K562 (cell line): Measurements from ENCODE around the gene PSMC4. TPM values are rescaled to one million over a fixed set of nuclear protein-coding genes. Genes with fewer than 3 reads are reported as not detected.

Experiments
- ARID2 ChIP-seq: fragments of 450-650 bp; IDR thresholded peaks from 2 replicates; pipeline ENCODE4 v1.6.1; 2017; ENCODE audit warnings: antibody characterized with exemption, mild to moderate bottlenecking
- BRD9 ChIP-seq: fragments of 450-650 bp; IDR thresholded peaks from 2 replicates; pipeline ENCODE4 v1.6.1; 2018; ENCODE audit warnings: low read depth; ENCODE audit not compliant: partially characterized antibody
- CCNT2 ChIP-seq: IDR thresholded peaks from 2 replicates; pipeline ENCODE4 v1.6.1; 2011; ENCODE audit warnings: borderline replicate concordance, low read depth, mild to moderate bottlenecking, moderate library complexity, mixed read lengths, low read length; ENCODE audit not compliant: insufficient read length; ENCODE audit errors: extremely low read depth
- CSDE1 ChIP-seq, 2 experiments: fragments of 450-650 bp; IDR thresholded peaks; 2 replicates each; pipeline ENCODE4 v1.6.1; 2016; ENCODE audit warnings: mild to moderate bottlenecking in 1 of 2
- DACH1 ChIP-seq: fragments of 450-650 bp; IDR thresholded peaks from 2 replicates; pipeline ENCODE4 v1.6.1; 2018; ENCODE audit not compliant: partially characterized antibody
- FUS ChIP-seq: fragments of 200-400 bp; formaldehyde crosslinking; optimal IDR thresholded peaks from 2 replicates; pipeline ENCODE3; 2017; ENCODE audit warnings: low read depth, low read length
- GABPB2 ChIP-seq: fragments of 250-450 bp; sonication (Bioruptor Pico); conservative IDR thresholded peaks from 2 replicates; pipeline ENCODE4 v1.5.1; 2021; ENCODE audit warnings: mild to moderate bottlenecking
- HMGXB4 ChIP-seq: sonication (generic); formaldehyde crosslinking; IDR thresholded peaks from 2 replicates; pipeline ENCODE4 v1.8.1; 2023; ENCODE audit warnings: mild to moderate bottlenecking, missing genetic modification reagents
- KLF10 ChIP-seq: fragments of 250-450 bp; sonication (Bioruptor Pico); IDR thresholded peaks from 2 replicates; pipeline ENCODE4 v1.6.1; 2021; ENCODE audit warnings: matching md5 sums
- MECOM ChIP-seq: fragments of 250-450 bp; sonication (Bioruptor Pico); IDR thresholded peaks from 2 replicates; pipeline ENCODE4 v1.8.0; 2022; ENCODE audit warnings: inconsistent platforms
- MXI1 ChIP-seq: IDR thresholded peaks from 2 replicates; pipeline ENCODE4 v1.6.1; 2011; ENCODE audit warnings: low read depth, mild to moderate bottlenecking, improper control_type of control experiment, low read length
- NELFE ChIP-seq: IDR thresholded peaks from 2 replicates; pipeline ENCODE4 v1.6.1; 2011; ENCODE audit warnings: mild to moderate bottlenecking; ENCODE audit not compliant: insufficient read depth, insufficient read length
- PHB2 ChIP-seq: fragments of 450-650 bp; IDR thresholded peaks from 2 replicates; pipeline ENCODE4 v1.6.1; 2017; ENCODE audit warnings: low read depth
- POLR3G ChIP-seq: IDR thresholded peaks from 2 replicates; pipeline ENCODE4 v1.6.1; 2011; ENCODE audit not compliant: insufficient read length, insufficient replicate concordance; ENCODE audit errors: extremely low read depth
- PRDM10 ChIP-seq: fragments of 450-650 bp; IDR thresholded peaks from 2 replicates; pipeline ENCODE4 v1.6.1; 2018; ENCODE audit not compliant: partially characterized antibody
- TAF9B ChIP-seq: fragments of 450-650 bp; IDR thresholded peaks from 2 replicates; pipeline ENCODE4 v1.6.1; 2018; ENCODE audit warnings: mild to moderate bottlenecking; ENCODE audit not compliant: partially characterized antibody
- ZNF263 ChIP-seq: sonication (generic); formaldehyde crosslinking; IDR thresholded peaks from 2 replicates; pipeline ENCODE4 v1.8.0; 2022; ENCODE audit warnings: mild to moderate bottlenecking, missing genetic modification reagents, borderline replicate concordance
- ZNF324 ChIP-seq: fragments of 250-450 bp; sonication (Bioruptor Pico); IDR thresholded peaks from 2 replicates; pipeline ENCODE4 v1.4.0; 2020; ENCODE audit warnings: mild to moderate bottlenecking
- ZNF583 ChIP-seq: fragments of 250-450 bp; sonication (Bioruptor Pico); IDR thresholded peaks from 2 replicates; pipeline ENCODE4 v1.4.0; 2020
- polyA plus RNA-seq, 8 experiments: library from polyadenylated mRNA; depleted of rRNA in 4 of 8; stranded (reverse) in 5 of 8; unstranded in 3 of 8; fragments of >200 nt; fragmentation: Nextera tagmentation in 2 of 8; fragmentation: Illumina TruSeq in 1 of 8; extraction: Ambion mirVana in 2 of 8; extraction: Trizol in 1 of 8; gene quantifications; 2 replicates each; pipeline versions ENCODE4 v1.2.1 to v1.2.3, GENCODE V29; 2011 to 2014; ENCODE audit warnings: inconsistent platforms in 1 of 8, missing spikeins in 1 of 8
- total RNA-seq, 7 experiments: library from RNA; depleted of rRNA in 6 of 7; stranded (reverse); fragments of >200 nt in 6 of 7; fragmentation: Illumina TruSeq in 2 of 7; extraction: Trizol in 2 of 7; gene quantifications; 2 replicates each; pipeline versions ENCODE4 v1.2.1 to v1.2.3, GENCODE V29; 2011 to 2021; ENCODE audit warnings: low replicate concordance in 1 of 7

The PSMC4 gene
- total and polyA plus RNA-seq, 9 of the 15 experiments (the other 6 are each of a cell fraction or from before 2014, with no cell fraction given): 45.9 to 475 (median 142) TPM

DNA sequence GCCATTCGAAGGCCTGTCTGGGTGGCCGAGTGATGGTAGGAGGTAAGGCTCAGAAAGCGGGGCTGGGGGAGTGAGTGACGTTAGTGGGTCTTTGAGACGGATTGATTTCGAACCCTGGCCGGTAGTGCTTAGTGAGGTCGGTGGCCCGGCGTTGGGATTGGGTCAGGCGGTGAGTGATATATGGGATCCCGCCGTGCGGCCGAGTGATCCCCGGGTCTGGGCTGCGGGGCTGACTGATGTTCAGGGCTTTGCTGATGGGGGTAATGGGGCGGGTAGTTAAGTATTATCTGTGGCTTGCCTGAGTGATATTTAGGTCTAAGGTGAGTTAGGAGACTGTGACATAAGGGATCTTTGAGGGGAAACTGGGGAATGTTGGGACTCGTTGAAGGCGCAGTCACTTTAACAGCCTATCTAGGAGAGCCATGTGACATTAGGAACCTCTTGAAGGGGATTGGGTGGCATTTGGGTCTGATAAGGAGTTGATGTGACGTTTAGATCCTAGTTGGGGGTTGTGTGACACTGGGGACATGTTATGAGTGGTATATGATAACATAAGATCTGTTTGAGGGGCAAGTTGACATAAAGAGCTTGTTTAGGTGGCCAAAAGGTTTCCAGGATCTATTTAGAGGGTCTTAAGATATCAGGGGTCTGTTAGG lies 543 bp downstream of the PSMC4 start (continued):
- no peak for TF ChIP-seq ZNF263
- no peak for TF ChIP-seq POLR3G
- TF ChIP-seq ZNF583 (CRISPR knock-in tag): no peak
- TF ChIP-seq HMGXB4: no peak
- TF ChIP-seq MECOM (CRISPR knock-in tag): no peak
- no peak for TF ChIP-seq FUS
- peak; percentile 4 for TF ChIP-seq TAF9B
- no peak for TF ChIP-seq DACH1
- no peak for TF ChIP-seq KLF10 (CRISPR knock-in tag)
- peak; percentile 37 for TF ChIP-seq BRD9
- TF ChIP-seq ARID2: no peak
- no peak for TF ChIP-seq GABPB2 (CRISPR knock-in tag)
- no peak for TF ChIP-seq PHB2
- no peak for TF ChIP-seq ZNF324
- no peak for TF ChIP-seq MXI1
- TF ChIP-seq CCNT2: no peak
- TF ChIP-seq PRDM10: no peak
- no peak for TF ChIP-seq NELFE
- peak in 1 of 2 experiments; percentile 76; a peak in 2 of 4 replicates for TF ChIP-seq CSDE1 (IDR thresholded peaks at IDR 0.05)
